ENCODE data around the gene MMP13. TPM values are rescaled to one million over a fixed set of nuclear protein-coding genes. Genes with fewer than 3 reads are reported as not detected.

The MMP13 gene
- total and polyA plus RNA-seq, 2 of the 13 experiments (the other 11 are each of a cell fraction or from before 2014, with no cell fraction given): not detected

DNA sequence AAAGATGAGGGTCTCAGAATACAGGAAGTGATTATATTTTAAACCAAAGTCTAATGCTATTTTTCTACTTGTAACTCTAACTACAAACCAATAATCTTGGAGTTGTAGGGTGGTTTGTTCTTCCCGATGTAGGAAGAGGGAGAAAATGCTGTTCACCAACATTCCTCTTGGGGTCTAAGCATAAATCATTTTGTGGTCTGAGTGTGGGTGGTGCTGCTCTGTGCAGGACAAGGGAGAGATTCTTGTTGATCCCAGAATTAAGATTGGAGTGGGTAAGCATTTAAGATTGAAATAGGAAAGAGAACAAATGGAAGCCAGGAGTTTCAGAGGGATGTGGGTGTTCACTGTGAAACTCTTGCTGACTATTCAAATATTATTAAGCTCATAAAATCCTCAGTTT is 38.6 kb upstream of the MMP13 start:
- no peak overlapping the region for H3K9ac ChIP-seq (ENCODE audit: insufficient read depth, low read depth, low read length)
- DNase-seq (ENCODE audit: low spot score) (no peak), ATAC-seq (no peak), FAIRE-seq (no peak)
- no peak overlapping the region for H3K27ac ChIP-seq (ENCODE audit: extremely low read length, insufficient read depth, low read length)
- H3K4me2 ChIP-seq (ENCODE audit: low read depth, low read length): no peak overlapping the region
- no peaks in the 10 kb centered on the region for H3K9me3 ChIP-seq (ENCODE audit: low read length)
- in situ Hi-C loops (cut with HindIII; ENCODE audit: extremely low pct_ligation_motif_present, low pct_unique_long_range_greater_than_20kb) (no loop called here), intact Hi-C loops (cut with micrococcal nuclease; ENCODE audit: unreplicated experiment) (no loop called here)
- H3K4me3 ChIP-seq (replicated peaks in 1 of 3; ENCODE audit: insufficient read depth in 1 of 3, low read depth in 2 of 3, low read length in 3 of 3): no peak overlapping the region
- no TSS peak for BruUV-seq (replicated peaks)
- H3K79me2 ChIP-seq (ENCODE audit: insufficient read depth, low read length): no peaks in the 10 kb centered on the region
- no peaks in the 10 kb centered on the region for H3K27me3 ChIP-seq (ENCODE audit: control insufficient read depth in 1 of 2, insufficient read depth in 2 of 2, low read length in 2 of 2)
- no peak overlapping the region for H2AFZ ChIP-seq (ENCODE audit: low read length)
- CTCF ChIA-PET (ENCODE audit: low intra/inter-chr PET ratio, low total read pairs): no interaction called here
- H3K36me3 ChIP-seq (replicated peaks in 1 of 2; ENCODE audit: control insufficient read depth in 1 of 2, insufficient read depth in 2 of 2, low read length in 2 of 2): no peaks in the 10 kb centered on the region
- H4K20me1 ChIP-seq (ENCODE audit: insufficient read depth, low read length): no peaks in the 10 kb centered on the region
- WGBS (ENCODE audit: low lambda C conversion rate): 4% methylated on average over 1 of the region's 1 CpG
- POLR2A ChIA-PET: no interaction called here
- H3K4me1 ChIP-seq (ENCODE audit: insufficient read depth, low read length): no peaks in the 10 kb centered on the region
- TF ChIP-seq, protein P1, sequence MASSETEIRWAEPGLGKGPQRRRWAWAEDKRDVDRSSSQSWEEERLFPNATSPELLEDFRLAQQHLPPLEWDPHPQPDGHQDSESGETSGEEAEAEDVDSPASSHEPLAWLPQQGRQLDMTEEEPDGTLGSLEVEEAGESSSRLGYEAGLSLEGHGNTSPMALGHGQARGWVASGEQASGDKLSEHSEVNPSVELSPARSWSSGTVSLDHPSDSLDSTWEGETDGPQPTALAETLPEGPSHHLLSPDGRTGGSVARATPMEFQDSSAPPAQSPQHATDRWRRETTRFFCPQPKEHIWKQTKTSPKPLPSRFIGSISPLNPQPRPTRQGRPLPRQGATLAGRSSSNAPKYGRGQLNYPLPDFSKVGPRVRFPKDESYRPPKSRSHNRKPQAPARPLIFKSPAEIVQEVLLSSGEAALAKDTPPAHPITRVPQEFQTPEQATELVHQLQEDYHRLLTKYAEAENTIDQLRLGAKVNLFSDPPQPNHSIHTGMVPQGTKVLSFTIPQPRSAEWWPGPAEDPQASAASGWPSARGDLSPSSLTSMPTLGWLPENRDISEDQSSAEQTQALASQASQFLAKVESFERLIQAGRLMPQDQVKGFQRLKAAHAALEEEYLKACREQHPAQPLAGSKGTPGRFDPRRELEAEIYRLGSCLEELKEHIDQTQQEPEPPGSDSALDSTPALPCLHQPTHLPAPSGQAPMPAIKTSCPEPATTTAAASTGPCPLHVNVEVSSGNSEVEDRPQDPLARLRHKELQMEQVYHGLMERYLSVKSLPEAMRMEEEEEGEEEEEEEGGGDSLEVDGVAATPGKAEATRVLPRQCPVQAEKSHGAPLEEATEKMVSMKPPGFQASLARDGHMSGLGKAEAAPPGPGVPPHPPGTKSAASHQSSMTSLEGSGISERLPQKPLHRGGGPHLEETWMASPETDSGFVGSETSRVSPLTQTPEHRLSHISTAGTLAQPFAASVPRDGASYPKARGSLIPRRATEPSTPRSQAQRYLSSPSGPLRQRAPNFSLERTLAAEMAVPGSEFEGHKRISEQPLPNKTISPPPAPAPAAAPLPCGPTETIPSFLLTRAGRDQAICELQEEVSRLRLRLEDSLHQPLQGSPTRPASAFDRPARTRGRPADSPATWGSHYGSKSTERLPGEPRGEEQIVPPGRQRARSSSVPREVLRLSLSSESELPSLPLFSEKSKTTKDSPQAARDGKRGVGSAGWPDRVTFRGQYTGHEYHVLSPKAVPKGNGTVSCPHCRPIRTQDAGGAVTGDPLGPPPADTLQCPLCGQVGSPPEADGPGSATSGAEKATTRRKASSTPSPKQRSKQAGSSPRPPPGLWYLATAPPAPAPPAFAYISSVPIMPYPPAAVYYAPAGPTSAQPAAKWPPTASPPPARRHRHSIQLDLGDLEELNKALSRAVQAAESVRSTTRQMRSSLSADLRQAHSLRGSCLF (CRISPR knock-in tag; IDR thresholded peaks at IDR 0.05; ENCODE audit: borderline replicate concordance): no peak
- TF ChIP-seq, protein P2, sequence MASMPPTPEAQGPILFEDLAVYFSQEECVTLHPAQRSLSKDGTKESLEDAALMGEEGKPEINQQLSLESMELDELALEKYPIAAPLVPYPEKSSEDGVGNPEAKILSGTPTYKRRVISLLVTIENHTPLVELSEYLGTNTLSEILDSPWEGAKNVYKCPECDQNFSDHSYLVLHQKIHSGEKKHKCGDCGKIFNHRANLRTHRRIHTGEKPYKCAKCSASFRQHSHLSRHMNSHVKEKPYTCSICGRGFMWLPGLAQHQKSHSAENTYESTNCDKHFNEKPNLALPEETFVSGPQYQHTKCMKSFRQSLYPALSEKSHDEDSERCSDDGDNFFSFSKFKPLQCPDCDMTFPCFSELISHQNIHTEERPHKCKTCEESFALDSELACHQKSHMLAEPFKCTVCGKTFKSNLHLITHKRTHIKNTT (CRISPR knock-in tag; IDR thresholded peaks at IDR 0.05): no peak
- TF ChIP-seq, protein P3, sequence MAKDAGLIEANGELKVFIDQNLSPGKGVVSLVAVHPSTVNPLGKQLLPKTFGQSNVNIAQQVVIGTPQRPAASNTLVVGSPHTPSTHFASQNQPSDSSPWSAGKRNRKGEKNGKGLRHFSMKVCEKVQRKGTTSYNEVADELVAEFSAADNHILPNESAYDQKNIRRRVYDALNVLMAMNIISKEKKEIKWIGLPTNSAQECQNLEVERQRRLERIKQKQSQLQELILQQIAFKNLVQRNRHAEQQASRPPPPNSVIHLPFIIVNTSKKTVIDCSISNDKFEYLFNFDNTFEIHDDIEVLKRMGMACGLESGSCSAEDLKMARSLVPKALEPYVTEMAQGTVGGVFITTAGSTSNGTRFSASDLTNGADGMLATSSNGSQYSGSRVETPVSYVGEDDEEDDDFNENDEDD (CRISPR knock-in tag; IDR thresholded peaks at IDR 0.05; ENCODE audit: borderline replicate concordance): no peak
- TF ChIP-seq, protein P4, sequence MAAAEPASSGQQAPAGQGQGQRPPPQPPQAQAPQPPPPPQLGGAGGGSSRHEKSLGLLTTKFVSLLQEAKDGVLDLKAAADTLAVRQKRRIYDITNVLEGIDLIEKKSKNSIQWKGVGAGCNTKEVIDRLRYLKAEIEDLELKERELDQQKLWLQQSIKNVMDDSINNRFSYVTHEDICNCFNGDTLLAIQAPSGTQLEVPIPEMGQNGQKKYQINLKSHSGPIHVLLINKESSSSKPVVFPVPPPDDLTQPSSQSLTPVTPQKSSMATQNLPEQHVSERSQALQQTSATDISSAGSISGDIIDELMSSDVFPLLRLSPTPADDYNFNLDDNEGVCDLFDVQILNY (CRISPR knock-in tag; conservative IDR thresholded peaks at IDR 0.05): no peak
- TF ChIP-seq ZNF616 (CRISPR knock-in tag; IDR thresholded peaks at IDR 0.05; ENCODE audit: low read depth): no peak
- TF ChIP-seq JUNB (CRISPR knock-in tag; IDR thresholded peaks at IDR 0.05; ENCODE audit: borderline replicate concordance): no peak
- TF ChIP-seq, protein P5, sequence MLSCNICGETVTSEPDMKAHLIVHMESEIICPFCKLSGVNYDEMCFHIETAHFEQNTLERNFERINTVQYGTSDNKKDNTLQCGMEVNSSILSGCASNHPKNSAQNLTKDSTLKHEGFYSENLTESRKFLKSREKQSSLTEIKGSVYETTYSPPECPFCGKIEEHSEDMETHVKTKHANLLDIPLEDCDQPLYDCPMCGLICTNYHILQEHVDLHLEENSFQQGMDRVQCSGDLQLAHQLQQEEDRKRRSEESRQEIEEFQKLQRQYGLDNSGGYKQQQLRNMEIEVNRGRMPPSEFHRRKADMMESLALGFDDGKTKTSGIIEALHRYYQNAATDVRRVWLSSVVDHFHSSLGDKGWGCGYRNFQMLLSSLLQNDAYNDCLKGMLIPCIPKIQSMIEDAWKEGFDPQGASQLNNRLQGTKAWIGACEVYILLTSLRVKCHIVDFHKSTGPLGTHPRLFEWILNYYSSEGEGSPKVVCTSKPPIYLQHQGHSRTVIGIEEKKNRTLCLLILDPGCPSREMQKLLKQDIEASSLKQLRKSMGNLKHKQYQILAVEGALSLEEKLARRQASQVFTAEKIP (CRISPR knock-in tag; IDR thresholded peaks at IDR 0.05; ENCODE audit: borderline replicate concordance): no peak
- TF ChIP-seq GFI1 (CRISPR knock-in tag; IDR thresholded peaks at IDR 0.05; ENCODE audit: borderline replicate concordance): no peak
- TF ChIP-seq ZNF256 (CRISPR knock-in tag; conservative IDR thresholded peaks at IDR 0.05): no peak
- TF ChIP-seq, protein P6, sequence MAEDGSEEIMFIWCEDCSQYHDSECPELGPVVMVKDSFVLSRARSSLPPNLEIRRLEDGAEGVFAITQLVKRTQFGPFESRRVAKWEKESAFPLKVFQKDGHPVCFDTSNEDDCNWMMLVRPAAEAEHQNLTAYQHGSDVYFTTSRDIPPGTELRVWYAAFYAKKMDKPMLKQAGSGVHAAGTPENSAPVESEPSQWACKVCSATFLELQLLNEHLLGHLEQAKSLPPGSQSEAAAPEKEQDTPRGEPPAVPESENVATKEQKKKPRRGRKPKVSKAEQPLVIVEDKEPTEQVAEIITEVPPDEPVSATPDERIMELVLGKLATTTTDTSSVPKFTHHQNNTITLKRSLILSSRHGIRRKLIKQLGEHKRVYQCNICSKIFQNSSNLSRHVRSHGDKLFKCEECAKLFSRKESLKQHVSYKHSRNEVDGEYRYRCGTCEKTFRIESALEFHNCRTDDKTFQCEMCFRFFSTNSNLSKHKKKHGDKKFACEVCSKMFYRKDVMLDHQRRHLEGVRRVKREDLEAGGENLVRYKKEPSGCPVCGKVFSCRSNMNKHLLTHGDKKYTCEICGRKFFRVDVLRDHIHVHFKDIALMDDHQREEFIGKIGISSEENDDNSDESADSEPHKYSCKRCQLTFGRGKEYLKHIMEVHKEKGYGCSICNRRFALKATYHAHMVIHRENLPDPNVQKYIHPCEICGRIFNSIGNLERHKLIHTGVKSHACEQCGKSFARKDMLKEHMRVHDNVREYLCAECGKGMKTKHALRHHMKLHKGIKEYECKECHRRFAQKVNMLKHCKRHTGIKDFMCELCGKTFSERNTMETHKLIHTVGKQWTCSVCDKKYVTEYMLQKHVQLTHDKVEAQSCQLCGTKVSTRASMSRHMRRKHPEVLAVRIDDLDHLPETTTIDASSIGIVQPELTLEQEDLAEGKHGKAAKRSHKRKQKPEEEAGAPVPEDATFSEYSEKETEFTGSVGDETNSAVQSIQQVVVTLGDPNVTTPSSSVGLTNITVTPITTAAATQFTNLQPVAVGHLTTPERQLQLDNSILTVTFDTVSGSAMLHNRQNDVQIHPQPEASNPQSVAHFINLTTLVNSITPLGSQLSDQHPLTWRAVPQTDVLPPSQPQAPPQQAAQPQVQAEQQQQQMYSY (CRISPR knock-in tag; IDR thresholded peaks at IDR 0.05): no peak
